GM19372 (cell line): ENCODE measurements around the gene KRT80.

Experiments used
- ATAC-seq: cut with Tn5 transposase; IDR thresholded peaks from one replicate; pipeline ENCODE4 v1.9.1; 2021; ENCODE audit warnings: mild to moderate bottlenecking, low read depth, moderate library complexity; ENCODE audit not compliant: unreplicated experiment

The KRT80 gene

DNA sequence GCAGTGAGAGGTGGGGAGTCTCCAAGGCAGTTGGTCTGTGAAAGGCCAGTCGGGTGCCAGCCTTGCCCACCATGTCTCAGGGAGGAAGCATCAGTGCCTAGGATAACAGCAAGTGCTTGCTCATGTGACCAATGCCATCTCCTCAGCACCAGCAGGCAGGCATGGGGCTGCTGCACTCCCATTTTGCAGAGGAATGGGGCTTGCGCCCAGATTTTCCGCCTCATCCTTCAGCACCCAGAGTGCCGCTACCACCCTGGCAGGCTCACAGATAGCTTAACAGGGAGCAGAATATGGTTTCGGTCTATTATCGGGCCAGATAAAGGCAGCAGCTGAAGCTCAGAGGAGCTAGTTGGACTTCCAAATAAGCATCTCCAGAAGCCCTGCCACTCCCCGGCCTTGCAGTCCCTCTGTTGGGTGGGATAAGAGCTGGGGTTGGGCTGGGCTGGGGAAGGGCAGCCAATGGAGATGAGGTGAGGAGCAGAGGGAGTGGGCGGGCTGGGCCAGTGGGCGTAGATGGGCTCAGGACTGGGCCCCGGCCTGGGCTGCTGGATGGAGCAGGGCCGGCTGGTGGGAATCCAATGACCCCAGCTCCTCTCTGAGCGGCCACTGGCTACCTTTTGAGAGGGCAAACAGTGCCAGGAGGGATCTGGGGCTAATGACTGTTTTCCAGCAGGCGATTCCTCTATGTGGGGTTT is 8.4 kb upstream of the KRT80 start:
- ATAC-seq = no peak

DNA sequence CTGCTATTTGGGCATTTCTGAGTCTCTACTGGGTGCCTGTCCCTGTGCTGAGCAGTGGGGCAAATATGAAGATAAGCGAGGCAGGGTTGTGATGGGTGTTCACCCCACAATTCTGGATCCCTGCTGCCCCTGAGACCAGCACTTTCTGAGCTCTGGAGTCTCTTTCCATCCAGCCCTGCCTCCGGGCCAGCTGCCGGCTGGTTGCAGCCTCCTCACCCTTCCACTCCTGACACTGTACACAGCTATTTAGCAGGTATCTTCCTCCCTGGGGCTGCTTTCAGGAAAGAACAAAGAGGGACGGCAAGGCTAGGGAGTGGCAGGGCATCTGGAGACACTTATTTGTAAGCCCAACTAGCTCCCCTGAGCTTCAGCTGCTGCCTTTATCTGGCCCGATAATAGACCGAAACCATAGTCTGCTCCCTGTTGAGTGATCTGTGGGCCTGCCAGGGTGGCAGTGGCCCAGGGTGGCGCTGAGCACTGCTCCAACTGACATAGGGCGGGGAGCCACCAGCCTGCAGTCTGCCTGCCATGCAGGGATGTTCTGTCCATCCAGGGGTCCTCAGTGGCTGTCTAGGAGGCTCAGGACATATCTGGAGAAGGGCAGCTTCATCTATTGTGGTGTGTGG is 7.6 kb upstream of the KRT80 start:
- no peak for ATAC-seq

DNA sequence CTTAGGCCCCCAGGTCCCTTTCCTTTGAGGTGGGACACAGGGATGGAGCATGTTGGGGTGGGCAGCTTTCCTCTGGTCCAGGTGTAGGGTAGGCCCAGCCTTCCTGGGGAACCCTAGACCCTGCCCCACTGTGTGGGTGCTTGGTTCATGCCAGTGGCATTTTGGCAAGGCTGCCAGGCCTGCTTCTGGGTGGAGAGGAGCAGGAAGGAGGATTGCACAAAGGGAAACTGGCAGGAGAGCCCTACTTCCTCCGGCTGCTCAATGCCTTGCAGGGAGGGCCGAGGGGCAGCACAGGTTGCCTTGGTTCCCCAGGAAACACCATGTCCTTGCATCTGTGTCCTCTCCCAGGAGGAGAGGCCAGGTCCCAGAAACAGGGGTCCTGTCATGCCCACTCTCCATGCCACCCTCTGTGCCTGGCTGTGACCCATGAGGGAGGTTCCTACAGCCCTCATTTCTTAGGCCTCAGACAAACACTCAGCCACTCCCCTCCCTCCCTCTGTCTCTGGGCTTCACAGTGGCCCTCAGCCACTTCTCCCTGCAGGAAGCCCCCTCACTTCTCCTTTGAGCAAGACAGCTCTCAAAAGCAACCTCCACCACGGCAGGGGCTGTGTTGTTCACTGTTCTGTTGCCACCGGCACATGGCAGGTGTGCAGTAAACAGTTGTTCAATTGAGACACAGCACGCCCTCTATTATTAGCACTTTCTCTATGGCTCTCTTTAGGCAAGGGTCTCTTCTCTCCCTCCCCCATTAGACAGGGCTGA is 6.8 kb upstream of the KRT80 start:
- ATAC-seq = no peak

- ATAC-seq = no peak
Observed at GRCh38 chr12:52197371-52198231, 5.8 kb upstream of the KRT80 start.

GRCh38 chr12:52195065-52195730 is 3.4 kb upstream of the KRT80 start:
- ATAC-seq = no peak

DNA sequence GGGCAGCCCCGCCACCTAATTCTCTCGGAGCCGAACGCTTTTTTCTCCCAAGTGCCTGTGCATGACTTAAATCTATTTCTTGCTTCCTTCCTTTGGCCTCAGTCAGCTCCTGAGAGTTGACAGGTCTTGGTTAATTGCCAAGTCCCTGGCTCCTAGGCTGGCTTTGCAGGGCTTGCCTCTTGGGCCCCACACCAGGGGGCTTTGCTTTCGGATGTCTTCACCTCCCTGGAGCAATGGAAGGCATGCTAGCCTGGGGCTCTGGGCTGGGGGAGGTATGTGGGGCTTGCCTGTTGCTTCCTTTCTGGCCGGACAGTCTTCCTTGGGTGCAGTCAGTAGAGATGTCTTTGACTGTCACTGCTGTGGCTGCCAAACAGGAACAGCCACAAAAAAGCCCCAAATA is 2.2 kb upstream of the KRT80 start:
- no peak for ATAC-seq

DNA sequence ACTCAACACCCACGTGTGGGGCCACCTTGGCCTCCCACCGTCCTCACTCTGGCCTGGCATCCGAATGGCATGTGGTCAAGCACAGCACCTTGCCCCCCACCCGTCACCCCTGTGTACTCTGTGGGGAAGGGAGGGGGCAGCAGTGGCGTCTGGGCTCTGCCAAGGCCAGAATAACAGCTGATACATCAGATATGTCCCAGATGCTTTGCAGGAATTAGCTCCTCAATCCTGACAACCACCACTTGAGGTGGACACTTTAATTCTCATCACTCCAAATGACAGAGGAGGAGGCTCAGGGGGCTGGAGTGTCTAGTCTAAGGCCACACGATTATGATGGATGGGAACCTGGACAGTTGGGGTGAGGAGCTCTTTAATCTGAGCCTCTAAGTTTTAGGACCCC is 1.7 kb upstream of the KRT80 start:
- ATAC-seq = no peak

GRCh38 chr12:52190860-52191729 is 719 bp downstream of the KRT80 start:
- ATAC-seq = no peak

GRCh38 chr12:52189376-52190174 is 2.2 kb downstream of the KRT80 start:
- no peak for ATAC-seq

DNA sequence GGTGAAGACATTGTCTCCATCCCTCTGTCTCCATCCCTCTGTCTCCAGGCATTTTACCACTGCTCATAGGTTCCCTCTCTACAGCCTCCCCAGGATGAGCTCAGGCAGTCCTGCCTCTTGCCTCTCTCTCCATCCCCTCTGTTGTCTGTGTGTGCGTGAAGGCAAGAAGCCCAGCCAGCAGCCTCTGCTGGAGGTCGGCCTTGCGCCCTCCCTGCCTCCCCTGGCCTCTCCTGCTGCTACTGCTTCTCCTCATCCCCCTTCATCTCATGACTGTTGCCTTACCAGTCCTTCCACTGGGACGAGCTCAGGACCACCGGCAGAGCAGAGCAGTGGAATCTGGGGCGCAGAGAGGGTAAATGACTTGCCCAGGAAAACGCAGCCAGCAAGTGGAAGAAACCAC is 3.2 kb downstream of the KRT80 start:
- no peak for ATAC-seq

DNA sequence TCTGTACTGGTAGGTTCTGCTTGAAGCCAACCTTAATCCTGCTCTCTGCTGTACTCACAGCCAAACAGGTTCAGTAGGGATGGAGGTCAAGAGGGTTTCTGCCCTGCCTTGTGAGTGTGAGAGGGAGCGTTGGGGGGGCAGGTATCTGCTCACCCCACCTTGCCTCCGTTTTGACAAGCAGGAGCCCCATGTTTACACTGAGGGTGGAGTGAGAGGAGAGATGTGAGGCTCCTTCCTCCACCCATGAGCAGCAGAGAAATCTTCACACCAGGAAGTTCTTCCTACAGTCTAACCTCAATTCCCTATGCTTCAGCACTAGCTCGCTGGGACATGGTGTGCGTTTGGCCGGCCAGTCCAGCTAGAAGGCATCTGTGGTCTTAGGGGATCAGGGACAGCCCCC is 4.2 kb downstream of the KRT80 start:
- no peak for ATAC-seq

- ATAC-seq = no peak
Observed at GRCh38 chr12:52187206-52187605, 4.6 kb downstream of the KRT80 start.

DNA sequence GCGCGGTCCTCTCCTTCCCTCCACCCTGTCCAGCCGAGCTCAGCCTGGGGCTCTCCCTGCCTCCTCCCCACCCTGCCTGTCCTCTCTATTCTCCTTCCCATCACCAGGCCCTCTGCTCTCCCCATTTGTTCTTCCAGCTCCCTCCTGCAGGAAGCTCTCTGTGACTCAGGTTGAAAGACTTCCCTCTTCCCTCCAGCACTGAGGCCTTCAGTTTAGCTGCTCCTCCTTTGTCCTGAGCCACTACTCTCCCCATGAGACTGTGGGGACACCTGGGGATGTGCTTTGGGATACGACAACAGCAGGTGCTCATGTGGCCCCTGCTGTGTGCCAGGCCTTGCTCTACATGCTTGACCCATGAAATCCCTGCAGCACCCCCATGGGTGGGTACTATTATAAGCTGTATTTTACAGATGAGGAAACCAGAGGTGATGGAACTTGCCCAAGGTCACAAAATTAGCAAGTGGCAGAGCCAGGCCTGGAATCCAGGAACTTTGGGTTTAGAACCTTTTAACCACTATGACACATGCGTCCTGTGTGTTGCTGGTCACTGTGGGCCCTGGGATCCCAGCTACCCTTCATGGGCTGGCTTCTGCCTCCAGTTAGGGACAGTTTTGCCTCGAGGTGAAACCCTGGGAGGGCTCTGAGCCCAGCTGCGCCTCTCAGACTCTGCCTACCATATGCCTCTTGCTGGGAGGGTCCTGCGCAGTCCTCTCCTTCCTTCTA is 5.5 kb downstream of the KRT80 start:
- ATAC-seq = no peak

GRCh38 chr12:52185400-52185967 is 6.3 kb downstream of the KRT80 start:
- ATAC-seq = no peak

GRCh38 chr12:52184813-52185212 is 7.0 kb downstream of the KRT80 start:
- no peak for ATAC-seq

DNA sequence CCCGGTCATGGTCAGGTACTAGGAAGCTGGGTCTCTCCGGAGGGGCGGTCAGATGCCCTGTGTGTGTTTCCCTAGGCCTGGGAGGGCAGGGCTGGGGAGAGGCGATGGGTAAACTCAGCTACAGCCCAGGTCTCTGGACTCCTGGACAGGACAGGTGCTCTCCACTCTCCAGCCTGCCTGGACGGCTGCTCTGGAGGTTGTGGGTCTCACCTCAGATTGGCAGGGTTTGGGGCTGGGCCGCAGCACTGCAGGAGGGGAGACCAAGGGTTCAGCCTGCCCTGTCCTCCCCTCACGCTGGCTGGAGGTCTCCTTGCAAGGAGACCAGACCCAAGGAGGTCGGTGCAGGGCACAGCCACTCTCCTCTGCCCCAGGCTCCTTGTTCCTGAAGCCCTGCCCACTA is 7.8 kb downstream of the KRT80 start:
- no peak for ATAC-seq

GRCh38 chr12:52183544-52183910 is 8.3 kb downstream of the KRT80 start:
- no peak for ATAC-seq
